Cerebellar cortex (tissue), 1 donor: ENCODE data around the gene PDZRN3.
"Not testable (repeated sequence)": the region's sequence is repeated elsewhere in the genome, so short reads cannot be mapped to it uniquely, and the experiment has no call there.

Source experiments
- DNase-seq: peaks from one replicate; pipeline ENCODE4 v3.0.0-alpha.2; 2015; ENCODE audit warnings: low spot score

Gene PDZRN3

DNA sequence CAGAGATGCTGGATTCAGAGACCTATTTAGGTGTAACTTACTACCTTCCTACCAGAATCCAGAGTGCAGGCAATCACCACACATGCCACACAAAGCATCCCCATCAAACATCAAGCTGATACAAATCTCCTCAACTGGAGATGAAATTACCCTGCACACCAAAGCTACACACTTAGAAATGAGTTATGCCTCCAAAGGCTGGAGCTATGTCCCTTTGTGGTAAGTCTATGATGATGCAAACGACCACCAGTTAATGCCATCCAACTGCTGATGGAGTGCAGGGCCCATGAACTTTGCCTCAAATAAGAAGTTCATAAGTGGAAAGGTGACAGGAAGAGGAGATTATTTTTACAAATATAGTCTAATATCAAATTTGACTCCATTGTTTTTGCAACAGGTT is 38.1 kb downstream of the PDZRN3 start:
- no peak for DNase-seq

DNA sequence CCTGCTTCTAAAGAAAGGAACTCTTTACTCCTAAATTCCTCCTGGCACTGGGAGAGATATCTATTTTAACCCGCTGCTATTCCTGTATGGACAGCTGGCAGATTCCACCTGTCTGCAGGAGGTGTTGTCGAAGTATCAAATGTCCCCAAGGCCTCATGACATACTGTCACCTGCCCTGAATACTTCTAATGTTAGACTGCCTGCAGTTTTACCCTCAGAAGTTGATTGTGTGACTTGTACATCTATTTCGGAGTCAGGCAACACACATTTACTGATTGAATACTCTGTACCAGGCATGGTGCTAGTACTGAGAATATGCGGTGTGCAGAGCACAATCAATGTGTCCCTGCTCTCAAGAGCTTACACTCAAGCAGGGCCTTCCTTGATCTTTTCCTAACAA is 38.6 kb downstream of the PDZRN3 start:
- no peak for DNase-seq

DNA sequence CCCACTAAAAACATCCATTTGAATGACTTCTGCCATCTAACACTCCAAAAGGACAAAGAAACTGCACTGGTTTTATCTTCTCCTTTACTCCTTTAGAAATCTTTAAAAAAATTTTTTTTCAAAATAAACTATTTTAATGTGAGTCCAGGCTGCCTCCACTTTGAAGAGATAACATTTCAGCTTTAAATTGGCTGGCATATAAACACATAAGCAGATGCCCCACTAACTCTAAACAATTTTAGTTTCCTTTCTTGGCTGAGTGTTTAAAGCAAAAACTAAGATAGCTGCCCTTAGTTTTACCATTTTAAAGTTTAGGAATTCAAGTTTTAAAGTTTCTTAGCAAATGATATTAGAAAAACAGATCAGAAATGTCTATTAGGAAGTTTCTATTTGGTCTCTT is 39.9 kb downstream of the PDZRN3 start:
- no peak for DNase-seq

DNA sequence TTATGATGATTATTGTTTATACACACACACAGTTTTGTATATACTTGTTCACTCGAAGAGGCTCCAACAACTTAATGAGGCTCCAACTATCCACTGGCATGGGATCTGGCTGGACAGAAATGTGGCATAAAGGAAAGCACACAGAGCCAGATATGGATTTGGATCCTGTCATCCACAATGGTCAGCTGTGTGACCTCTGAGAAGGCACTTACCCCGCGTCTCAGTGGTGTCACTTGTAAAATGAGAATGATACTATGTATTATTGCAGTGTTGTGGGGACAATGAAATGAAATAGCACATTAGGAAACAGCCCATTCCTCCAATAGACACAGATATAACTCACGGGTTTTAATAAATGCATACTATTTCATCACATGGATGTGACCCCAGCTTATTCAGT is 42.2 kb downstream of the PDZRN3 start:
- DNase-seq: no peak

DNA sequence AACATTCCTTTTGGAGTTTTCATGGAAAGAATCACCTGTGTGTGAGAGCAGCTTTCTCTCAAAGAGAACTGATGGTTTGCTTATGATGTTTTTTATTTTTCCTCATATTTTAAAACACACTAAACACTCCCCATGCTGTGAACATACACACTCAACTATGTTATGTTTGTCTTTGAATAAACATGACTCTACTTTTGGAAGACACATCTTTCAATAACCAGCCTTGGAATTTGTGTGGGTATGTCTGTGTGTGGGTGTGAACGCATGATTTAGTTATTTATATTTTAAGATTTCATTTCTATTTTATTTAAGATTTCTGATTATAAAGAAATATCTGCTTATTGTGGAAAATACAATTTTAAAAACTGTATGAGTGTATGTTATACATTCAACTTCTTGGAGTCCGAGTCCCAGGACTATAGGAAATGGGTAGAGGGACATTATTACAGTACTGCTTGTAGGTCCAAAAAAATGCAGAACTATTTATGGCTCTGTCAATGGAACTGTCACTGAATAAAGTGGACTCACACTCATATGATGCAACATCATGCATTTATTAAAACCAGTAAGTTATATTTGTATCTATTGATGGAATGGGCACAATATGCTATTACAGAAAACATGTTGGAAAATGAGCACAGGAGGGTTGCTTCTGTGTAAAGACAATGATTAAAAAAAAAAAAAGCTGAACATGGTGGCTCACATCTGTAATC is 43.5 kb downstream of the PDZRN3 start:
- no peak for DNase-seq

DNA sequence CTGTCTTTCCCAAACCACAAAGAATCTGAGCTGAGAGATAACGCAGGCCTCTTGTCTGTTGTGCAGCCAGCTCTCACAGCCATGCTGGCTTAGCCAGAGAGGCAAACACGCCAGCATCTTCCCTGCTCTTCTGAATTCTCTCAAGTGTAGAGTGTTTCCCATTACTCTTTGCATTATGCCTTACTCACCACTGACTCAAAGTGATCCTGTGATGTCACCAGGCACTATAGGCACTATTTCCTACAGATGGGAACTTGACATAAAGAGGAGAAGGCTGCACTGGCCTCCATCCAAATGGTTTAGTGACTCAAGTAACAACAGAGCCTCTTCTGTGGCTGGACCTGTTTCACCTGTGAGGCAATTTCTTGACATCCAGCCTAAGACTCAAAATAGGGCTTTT is 44.4 kb downstream of the PDZRN3 start:
- no peak for DNase-seq

DNA sequence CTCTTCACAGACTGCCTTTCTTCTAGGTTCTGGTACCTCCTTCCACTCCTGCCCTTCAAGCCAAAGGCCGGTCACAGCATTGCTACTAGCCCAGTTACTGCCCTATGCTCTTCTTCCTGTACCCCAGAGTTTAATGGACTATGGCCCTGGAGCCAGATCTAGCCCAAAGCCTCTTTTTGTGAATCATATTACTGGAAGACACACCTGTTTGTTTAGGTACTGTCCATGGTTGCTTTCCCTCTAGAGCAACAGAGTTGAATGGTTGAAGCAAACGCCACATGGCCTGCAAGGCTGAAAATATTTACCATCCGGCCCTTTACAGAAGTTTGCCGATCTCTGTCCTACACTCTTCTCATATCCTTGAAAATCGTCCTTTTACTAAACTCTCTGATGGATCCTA is 47.0 kb downstream of the PDZRN3 start:
- DNase-seq: no peak

DNA sequence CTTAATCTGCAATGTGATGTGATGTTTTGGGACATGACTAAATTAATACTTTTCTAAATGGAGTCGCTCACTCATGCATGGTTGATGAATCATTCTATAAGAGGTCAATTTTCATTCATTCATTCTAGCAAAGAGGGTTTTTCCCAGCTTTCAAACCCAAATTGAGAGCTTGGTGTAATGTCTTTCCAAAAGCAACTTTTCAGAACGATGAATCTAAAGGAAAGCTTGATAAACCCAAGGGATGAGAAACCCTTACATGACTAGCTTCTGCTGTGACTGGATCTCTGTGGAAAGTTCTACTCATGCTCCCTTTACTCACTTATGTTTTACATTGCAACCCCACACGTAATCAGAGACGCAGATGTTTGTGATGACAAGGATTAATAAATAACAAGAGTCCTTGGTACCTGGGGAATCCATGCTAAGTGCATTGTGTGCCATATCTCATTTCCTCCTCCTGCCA is 47.7 kb downstream of the PDZRN3 start:
- DNase-seq: no peak

DNA sequence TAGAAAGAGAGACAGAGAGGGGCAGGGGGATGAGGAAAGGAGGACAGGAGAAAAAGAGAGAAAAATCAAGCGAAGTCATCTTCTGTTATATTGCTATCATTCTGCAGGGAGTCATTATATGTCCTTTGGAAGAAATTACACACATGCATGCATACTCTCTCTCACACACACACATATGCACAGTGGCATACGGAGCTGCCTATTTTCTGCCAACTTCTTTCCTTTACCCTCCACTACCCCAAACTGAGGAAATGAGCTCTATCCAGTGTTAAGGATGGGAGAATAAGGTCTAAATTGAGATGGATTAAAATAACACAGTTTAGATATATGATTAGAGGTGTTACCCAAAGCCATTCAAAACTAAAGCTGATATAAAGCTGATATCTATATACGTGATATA is 48.8 kb downstream of the PDZRN3 start:
- no peak for DNase-seq

DNA sequence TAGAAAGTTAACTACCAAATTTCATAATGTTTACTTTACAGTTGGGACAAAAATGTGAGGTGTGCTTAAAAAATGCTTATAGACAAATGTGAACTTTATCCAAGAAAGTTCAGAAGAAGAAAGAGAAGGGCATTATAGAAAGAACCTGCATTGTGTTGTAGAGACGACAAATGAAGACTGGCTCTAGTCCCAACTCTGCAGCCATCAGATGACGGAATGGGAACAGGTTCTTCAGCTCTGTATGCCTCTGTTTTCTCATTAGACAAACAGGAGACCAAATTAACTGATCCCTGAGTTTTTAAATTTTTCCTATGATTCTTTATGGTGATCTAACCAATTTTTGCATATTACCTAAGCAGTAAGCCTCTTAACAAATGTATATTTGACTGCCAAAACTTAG is 49.2 kb downstream of the PDZRN3 start:
- no peak for DNase-seq

DNA sequence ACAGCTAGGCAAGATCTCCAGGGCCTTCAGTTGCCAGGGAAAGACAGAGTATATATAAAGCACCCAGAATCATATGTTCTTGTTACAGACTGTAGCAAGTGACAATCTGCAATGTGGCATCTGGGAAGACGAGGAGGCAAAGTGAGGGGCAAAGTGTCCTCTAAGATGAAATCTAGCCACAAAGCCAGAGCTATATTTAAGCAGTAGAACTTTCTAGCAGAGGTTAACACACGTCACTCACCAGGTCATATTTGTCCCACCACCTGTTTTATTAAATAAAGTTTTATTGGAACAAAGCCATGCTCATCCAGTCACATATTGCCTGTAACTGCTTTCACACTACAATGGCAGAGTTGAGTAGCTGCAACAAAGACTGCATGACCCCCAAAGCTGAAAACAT is 51.5 kb downstream of the PDZRN3 start:
- DNase-seq: no peak

DNA sequence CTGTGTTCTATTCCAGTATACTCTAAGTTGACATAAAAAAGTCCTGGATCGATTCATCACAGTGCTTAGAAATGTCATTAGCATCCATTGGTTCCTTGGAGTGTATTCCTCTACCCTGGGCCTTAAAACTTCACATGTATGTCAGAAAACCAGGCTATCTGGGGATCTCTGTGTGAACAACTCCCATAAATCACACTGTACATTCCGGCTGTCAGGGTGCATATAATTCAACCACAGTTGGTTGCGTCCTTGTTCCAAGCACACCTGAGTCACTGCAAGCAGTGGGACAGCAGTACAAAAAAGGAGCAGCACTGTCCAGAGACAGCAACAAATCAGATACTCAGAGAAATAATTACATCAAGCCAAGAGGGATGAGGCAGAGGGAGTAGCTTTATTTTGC is 52.4 kb downstream of the PDZRN3 start:
- DNase-seq: no peak

DNA sequence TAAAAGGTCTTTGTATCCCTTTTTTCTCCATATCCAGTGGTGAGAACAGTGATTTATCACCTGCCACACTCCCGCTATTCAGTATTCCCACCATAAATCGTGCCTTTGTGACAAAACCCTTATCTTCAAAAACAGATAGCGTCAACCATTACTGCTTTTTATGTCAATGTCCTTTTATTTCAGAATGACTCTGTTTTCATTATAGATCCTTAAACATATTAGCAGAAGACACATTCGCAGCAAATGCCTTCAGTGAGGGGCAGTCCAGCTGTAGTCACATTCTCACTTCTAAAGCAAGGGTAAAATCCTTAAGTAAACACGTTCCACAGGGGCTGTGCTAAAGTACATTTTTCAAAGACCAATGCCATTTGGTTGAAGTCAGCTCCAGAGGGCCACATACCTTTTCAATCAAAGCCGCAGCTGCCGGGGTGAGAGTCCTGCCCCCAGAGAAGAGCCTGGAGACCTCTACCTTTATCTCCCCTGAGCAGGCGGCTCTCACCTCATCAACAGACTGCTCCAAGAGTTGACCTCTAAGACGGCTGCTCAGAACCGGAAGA is 53.4 kb downstream of the PDZRN3 start:
- no peak for DNase-seq

DNA sequence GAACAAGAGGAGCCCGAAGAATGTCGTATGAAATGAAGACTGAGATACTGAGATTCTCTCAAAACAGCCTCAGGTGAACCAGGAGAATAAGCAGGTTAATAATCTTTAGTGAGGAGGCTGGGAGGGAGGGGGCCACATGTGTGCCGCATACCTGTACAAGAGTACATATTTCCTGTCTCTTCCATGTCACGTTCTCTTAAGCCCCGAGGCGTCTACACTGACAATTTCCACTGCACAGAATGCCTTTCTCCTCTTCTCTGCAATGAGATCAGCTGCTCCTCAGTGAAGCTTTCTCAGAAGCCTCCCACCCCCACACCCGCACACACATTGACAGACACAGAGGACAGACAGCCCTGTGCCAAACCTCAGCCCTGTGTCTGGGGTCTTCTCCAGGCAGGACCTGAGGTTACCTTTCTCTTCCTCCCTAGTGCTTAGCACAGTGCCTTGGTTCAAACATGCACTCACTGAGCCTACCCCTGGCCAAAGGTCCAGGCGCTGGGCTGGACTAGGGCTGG is 55.4 kb downstream of the PDZRN3 start:
- DNase-seq: no peak

DNA sequence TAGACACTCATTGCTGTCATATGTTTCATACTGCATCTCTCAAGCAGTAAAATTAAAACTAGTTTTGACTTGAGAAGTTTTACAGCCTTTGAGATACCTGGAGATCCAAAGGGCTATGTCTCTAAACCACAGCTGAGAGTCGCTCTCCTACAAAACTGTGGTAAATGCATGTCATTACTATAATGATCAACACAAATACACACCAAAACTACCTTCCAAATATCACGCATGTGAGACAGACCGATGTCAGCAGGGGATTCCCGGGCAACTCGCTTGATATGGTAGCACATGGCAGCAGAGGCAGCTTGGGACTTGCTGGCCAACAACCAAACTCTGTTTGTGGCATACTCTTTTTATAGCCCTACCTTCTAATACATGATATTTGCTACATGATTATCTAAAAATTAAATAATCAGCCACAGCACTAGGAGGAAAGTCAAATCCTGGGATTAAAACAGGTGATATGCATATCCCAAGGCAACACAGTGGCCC is 56.3 kb downstream of the PDZRN3 start:
- DNase-seq: no peak

DNA sequence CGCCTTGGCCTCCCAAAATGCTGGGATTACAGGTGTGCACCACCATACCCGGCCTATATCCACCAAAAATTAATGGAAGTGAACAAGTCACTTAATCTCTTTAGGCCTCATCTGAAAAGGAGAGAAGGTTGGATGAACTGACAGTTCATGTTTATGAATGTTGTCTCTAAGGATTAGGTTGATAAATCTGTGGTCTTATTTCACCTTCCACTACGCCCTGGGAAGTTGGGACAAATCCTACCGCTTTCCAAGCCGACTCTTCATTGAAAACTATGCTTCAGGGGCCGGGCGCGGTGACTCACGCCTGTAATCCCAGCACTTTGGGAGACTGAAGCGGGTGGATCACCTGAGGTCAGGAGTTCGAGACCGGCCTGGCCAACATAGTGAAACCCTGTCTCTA is 59.4 kb downstream of the PDZRN3 start:
- not testable (repeated sequence) for DNase-seq

DNA sequence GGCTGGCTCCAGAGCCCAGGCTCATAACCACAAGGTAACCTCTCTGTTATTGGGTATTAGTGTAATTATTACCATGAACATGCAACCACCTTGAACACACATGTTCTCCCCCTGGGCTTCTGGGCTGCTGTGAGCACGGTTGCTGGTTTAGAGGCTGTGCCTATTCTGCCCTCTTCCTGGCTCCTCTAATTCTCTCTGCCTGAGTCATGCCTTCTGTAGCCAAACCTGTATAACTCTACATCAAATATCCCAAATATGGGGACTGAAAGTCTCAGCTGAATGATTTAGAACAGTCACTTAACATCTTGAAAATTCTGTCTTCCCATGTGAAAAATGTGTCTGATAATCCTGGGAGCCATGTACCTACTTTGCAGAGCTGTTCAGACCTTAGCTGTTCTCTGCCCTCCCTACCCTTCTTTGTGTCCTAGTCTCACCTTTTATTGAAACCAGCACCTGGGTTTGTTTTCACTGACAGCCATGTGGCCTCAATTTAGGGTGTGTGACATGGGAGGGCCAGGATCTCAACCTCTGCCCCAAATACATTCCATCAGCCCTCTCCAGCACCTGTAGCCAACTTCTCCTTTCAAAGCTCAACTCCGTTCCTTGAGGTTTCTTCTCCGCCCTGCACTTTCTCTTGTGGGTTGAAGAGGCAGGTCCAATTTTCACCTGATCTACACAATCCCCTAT is 60.7 kb downstream of the PDZRN3 start:
- DNase-seq: no peak

DNA sequence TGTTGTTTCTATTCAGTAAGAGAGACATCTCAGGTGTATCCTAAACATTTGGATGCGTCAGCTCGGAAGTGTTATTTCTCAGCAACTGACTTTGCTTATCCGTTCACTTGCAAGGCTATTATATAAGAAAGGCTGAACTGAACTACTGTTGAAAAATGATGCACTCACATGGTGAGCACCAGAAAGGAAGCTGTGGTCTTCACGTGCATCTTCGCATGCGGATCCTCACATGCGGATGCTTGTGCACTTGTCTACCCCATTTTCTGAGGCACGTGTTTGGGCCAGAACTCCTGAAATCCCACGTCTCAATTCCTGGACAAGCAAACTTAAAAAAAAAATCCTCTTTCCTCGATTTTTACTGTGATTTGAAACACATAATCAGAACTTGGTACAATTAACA is 63.2 kb downstream of the PDZRN3 start:
- no peak for DNase-seq

DNA sequence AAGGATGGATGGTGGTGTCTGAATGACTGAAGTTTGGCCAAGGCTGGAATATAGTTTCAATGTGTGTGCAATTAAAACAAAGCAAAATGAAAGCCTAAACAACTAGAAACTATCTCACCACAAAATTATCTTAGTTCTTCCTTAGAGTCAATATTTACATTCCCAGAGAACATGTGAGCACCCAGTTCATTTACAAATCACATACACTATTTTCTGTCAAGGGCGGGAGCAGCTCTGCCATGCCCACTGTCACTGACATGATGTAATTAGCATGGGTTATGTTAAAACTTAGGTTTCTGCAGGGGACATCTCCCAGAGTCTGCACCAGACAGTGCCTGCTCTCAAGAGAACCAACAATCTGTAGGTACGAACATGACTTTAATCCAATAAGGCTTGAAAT is 65.0 kb downstream of the PDZRN3 start:
- DNase-seq: no peak

DNA sequence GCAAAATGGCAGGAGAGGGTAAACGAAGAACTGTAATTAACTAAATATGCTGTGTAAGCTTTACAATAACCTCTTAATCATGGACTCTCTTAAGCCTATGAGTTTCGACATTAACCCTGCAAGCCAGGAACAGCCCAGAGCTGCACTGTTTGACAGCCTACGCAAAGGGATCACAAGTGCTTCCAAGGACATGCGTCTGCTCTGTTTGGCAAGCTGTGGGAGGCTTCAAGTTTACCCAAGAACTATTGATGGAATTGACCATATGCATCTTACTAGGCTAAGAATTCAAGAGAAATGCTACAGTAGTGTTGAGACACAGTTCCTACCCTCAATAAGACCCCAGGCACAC is 66.0 kb downstream of the PDZRN3 start:
- DNase-seq: no peak

DNA sequence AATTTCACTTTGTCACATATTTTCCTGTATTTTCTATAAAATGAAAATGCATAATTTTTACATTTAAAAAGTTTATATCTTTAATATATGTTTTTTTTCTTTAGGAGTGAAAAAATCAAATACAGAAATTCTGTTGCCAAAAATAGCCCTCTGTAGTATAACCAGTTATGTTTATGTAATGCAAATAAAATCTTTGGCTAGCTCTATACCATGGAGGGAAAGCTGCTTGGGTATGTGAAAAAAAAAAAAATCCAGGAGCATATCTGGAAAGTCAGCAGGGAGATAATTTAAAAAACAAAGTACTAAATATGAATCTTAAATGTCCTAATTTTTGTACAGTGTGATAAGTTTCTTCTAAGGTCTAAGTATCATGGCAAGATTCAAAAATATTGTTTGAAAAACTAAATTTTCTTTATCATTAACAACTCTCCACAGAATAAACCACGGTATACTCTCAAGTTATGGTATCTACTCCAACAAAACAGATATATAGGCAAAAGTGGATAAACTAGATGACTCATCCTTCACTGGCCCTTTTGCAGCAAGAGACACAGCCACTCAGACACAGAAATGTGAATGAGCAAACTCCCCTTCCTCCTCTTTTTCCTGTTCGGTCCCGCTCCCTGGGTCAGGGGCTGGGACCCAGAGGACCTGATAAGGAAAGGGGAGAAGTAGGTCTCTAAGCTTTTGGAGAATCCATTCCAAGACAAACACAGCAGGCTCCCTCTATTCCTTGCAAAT is 66.6 kb downstream of the PDZRN3 start:
- no peak for DNase-seq

DNA sequence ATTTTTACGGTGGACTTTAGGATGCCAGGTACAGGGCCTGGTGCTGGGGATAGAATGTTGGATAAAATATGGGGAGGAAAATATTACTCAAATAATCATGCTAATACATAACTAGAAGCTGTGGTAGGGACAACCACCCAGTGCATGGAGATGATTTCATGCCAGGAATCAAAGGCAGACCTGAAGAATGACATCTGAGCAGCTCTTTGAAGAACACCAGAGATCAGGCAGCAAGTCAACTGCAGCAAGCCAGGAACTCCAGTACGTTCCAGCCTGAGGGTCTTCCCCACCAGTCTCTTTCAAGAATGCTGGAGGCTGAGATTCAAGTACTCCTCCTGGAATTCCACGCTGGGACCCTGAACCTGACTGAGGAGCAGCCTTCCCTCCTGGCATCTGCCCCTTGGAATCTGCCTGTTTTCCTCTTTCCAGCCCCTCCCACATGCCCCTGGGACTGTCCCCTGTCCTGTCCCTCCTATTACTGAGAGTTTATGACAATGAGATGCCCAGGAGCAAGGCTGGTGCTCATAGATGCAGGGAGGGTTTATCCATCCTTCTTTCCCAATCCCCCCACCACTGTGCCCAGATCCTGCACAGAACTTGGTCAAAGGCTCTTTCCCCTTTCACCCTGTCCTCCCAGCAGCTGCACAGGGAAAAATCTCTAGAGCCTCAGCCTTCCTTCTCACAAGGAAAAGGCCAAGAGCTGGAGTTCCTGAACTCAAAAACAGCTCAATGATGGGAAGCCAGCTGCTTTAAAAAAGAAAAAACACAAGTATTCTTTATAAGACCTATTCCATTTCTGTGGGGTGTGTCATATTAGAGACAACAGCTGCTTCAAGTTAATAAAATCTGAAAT is 68.0 kb downstream of the PDZRN3 start:
- DNase-seq: no peak
